Right atrium auricular region (tissue), 2 donors: ENCODE data around the gene AGTRAP. TPM values are rescaled to one million over a fixed set of nuclear protein-coding genes. Genes with fewer than 3 reads are reported as not detected.

ENCODE experiments used
- DNase-seq: peaks from one replicate; pipeline ENCODE4 v3.0.0-alpha.2; 2019; ENCODE audit warnings: low spot score
- H3K27ac ChIP-seq, 2 donors: fragments of 200-600 bp; sonication (generic); 1 replicate in 1 of 2; 2 replicates in 1 of 2; pipeline ENCODE4 v1.5.1; 2016 to 2019
- H3K27me3 ChIP-seq, 2 donors: fragments of 200-600 bp; sonication (generic); one replicate each; pipeline versions ENCODE4 v1.5.1 to v1.6.0; 2017 to 2019
- H3K36me3 ChIP-seq: fragments of 200-600 bp; sonication (generic); one replicate; pipeline ENCODE4 v1.5.1; 2016
- H3K4me1 ChIP-seq, 2 donors: fragments of 200-600 bp; sonication (generic); one replicate each; pipeline versions ENCODE4 v1.5.1 to v1.6.0; 2017 to 2019
- H3K4me3 ChIP-seq, 2 donors: fragments of 200-600 bp; sonication (generic); 1 replicate in 1 of 2; 2 replicates in 1 of 2; pipeline ENCODE4 v1.5.1; 2017 to 2019; ENCODE audit warnings: mild to moderate bottlenecking in 1 of 2, moderate library complexity in 1 of 2
- H3K9me3 ChIP-seq, 2 donors: fragments of 200-600 bp; sonication (generic); one replicate each; pipeline ENCODE4 v1.5.1; 2019
- total RNA-seq, 2 donors: library from RNA; depleted of rRNA; stranded (reverse); fragments of >200 nt; gene quantifications; one replicate each; pipeline ENCODE4 v1.1.0, GENCODE V29; 2016
- TF ChIP-seq, protein P1 (sequence below), 2 donors: fragments of 200-600 bp; sonication (generic); IDR thresholded peaks; one replicate each; pipeline ENCODE4 v1.5.1; 2019; ENCODE audit warnings: antibody characterized with exemption in 2 of 2

The AGTRAP gene
- total RNA-seq, 2 donors from 2014 or later, result 20.8 to 47.2 TPM

- Histone ChIP-seq H3K4me1 (peaks cover 0 to 29% of the 10 kb centered on the region in 2 donors), H3K36me3 (no peaks in the 10 kb centered on the region), H3K27me3 (no peaks in the 10 kb centered on the region), H3K9me3 (no peaks in the 10 kb centered on the region), H3K4me3 (no peak overlapping the region), H3K27ac (no peak overlapping the region)
- TF ChIP-seq, protein P1, sequence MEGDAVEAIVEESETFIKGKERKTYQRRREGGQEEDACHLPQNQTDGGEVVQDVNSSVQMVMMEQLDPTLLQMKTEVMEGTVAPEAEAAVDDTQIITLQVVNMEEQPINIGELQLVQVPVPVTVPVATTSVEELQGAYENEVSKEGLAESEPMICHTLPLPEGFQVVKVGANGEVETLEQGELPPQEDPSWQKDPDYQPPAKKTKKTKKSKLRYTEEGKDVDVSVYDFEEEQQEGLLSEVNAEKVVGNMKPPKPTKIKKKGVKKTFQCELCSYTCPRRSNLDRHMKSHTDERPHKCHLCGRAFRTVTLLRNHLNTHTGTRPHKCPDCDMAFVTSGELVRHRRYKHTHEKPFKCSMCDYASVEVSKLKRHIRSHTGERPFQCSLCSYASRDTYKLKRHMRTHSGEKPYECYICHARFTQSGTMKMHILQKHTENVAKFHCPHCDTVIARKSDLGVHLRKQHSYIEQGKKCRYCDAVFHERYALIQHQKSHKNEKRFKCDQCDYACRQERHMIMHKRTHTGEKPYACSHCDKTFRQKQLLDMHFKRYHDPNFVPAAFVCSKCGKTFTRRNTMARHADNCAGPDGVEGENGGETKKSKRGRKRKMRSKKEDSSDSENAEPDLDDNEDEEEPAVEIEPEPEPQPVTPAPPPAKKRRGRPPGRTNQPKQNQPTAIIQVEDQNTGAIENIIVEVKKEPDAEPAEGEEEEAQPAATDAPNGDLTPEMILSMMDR (IDR thresholded peaks at IDR 0.05), result no peak
- no peak for DNase-seq
These were observed 8.8 kb upstream of the AGTRAP start for GRCh38 chr1:11727119-11727518.

- Histone ChIP-seq H3K27ac (no peak overlapping the region), H3K27me3 (no peaks in the 10 kb centered on the region), H3K36me3 (no peaks in the 10 kb centered on the region), H3K4me1 (peaks cover 0 to 36% of the 10 kb centered on the region in 2 donors), H3K9me3 (no peaks in the 10 kb centered on the region), H3K4me3 (no peak overlapping the region)
- no peak for DNase-seq
- TF ChIP-seq, protein P1 (IDR thresholded peaks at IDR 0.05), result no peak
These were observed 7.7 kb upstream of the AGTRAP start for GRCh38 chr1:11728126-11728806.

DNA sequence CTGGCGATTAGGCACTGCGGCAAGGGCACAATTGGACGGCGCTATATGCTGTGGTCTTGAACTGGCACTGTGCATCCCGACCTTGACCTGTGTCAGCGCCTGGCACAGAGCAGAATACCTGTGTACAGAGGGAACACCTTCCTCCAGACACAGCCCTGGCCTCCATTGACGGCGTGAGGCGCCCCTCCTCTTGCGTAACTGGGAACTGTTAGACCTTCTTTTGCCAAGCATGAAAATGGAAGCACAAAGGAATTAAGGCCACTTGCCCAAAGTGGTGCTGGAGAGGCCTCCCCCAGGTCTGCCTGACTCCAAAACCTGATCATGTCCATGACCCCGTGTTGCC lies 6.8 kb upstream of the AGTRAP start:
- H3K27ac ChIP-seq, result no peak overlapping the region
- H3K27me3 ChIP-seq, result no peaks in the 10 kb centered on the region
- H3K4me1 ChIP-seq, result peaks cover 0 to 36% of the 10 kb centered on the region in 2 donors
- H3K4me3 ChIP-seq, result no peak overlapping the region
- DNase-seq, result no peak
- no peaks in the 10 kb centered on the region for H3K9me3 ChIP-seq
- TF ChIP-seq, protein P1 (IDR thresholded peaks at IDR 0.05), result no peak
- H3K36me3 ChIP-seq, result no peaks in the 10 kb centered on the region

DNA sequence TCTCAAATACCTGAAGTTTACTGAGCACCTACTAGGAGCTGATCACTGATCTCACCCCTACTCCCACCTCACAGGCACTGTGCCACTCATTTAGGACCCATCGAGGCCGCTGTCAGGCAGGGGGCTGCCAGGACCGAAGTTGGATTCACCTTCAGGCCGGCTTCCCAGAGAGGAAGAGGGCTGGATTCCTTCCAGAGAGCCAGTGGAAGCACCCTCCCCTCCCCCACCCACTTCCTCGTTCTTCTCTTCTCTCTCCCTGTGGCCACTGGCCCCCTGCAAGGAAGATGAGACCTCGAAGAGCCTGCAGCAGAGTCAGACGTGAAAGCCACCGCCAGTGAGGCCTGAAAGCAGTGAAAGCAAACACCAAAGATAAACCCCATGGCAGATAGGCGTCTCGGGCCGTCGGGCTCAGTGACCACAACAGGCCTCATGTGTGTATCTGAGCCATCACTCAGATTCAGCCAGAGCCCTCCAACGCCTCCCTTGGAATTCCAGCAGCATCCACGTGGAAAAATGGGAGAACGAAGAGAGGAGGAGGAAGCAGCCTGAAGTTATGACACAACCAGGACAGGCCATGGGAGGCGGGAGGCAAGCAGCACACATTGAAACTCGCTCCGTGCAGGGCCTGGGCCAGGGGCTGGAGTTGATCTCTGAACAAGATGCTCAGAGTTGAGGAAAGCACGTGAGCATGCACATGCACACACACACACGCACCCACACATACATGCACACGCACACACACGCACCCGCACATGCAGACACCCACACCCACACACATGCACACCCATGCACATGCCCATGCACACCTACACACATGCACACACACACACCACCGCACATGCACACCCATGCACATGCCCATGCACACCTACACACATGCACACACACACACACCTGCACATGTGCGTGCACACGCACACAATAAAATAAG lies 6.2 kb upstream of the AGTRAP start:
- Histone ChIP-seq H3K4me3 (no peak overlapping the region), H3K9me3 (no peaks in the 10 kb centered on the region), H3K27me3 (no peaks in the 10 kb centered on the region), H3K36me3 (no peaks in the 10 kb centered on the region), H3K27ac (no peak overlapping the region), H3K4me1 (peaks cover 0 to 36% of the 10 kb centered on the region in 2 donors)
- TF ChIP-seq, protein P1 (IDR thresholded peaks at IDR 0.05), result no peak
- DNase-seq, result no peak

DNA sequence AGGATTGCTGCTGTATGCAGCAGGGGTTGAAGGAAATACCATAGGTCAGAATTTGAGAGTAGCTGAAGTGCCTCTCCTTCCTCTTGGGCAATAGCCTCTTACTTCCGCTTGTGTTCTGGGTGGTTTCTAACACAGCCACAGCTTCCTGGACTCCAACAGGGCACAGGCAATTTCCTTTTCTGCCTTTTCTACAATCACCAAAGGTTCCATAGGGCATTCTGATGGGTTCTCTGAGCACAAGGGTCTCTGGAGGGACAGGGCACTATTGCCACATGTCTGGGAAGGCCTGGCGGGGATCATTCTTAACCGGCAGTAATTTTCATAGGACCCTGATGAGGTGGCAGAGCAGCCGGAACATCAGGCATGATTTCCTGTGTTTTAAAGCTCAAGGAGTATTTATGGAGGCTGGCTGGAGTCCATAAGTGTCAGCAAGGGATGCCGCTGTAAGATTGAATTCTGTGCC lies 5.5 kb upstream of the AGTRAP start:
- Histone ChIP-seq H3K4me3 (no peak overlapping the region), H3K27me3 (no peaks in the 10 kb centered on the region), H3K9me3 (no peaks in the 10 kb centered on the region), H3K27ac (peak overlapping the region; percentile 14 to 54), H3K36me3 (no peaks in the 10 kb centered on the region), H3K4me1 (peaks cover 0 to 39% of the 10 kb centered on the region in 2 donors)
- TF ChIP-seq, protein P1 (IDR thresholded peaks at IDR 0.05), result no peak
- DNase-seq, result no peak
